ENCODE data around the gene RYR2.
A peak's percentile ranks its signal among the peaks of the same experiment; 100 is the strongest.

RYR2 gene

GRCh38 chr1:237655778-237656177 lies 613.8 kb downstream of the RYR2 start:
- no peak overlapping the region for H3K27ac ChIP-seq
- TF ChIP-seq, protein P1, sequence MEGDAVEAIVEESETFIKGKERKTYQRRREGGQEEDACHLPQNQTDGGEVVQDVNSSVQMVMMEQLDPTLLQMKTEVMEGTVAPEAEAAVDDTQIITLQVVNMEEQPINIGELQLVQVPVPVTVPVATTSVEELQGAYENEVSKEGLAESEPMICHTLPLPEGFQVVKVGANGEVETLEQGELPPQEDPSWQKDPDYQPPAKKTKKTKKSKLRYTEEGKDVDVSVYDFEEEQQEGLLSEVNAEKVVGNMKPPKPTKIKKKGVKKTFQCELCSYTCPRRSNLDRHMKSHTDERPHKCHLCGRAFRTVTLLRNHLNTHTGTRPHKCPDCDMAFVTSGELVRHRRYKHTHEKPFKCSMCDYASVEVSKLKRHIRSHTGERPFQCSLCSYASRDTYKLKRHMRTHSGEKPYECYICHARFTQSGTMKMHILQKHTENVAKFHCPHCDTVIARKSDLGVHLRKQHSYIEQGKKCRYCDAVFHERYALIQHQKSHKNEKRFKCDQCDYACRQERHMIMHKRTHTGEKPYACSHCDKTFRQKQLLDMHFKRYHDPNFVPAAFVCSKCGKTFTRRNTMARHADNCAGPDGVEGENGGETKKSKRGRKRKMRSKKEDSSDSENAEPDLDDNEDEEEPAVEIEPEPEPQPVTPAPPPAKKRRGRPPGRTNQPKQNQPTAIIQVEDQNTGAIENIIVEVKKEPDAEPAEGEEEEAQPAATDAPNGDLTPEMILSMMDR (conservative IDR thresholded peaks at IDR 0.05): no peak
- no peak for TF ChIP-seq ZFX (IDR thresholded peaks at IDR 0.05)

GRCh38 chr1:237664348-237664747 lies 622.4 kb downstream of the RYR2 start:
- TF ChIP-seq, protein P1 (conservative IDR thresholded peaks at IDR 0.05): no peak
- no peak for TF ChIP-seq ZFX (IDR thresholded peaks at IDR 0.05)
- no peak overlapping the region for H3K27ac ChIP-seq

DNA sequence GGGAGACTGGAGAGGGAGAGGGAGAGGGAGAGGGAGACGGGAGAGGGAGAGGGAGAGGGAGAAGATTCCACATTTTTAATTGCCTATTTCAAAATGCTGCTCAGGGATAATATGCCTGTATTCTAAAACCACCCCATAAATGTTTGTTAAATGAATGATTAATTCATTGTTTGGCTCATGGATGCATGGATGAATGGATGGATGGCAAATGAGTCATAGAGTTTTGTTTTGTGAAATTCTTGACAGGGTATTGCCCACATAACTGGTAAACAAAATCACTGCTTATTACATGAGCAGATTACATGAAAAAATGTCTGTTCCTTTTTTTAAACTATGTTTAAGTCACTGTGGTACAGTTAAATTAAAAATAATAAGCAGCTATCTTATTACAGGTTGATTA lies 628.3 kb downstream of the RYR2 start:
- no peak for TF ChIP-seq ZFX (IDR thresholded peaks at IDR 0.05)
- TF ChIP-seq, protein P1 (conservative IDR thresholded peaks at IDR 0.05): no peak
- no peak overlapping the region for H3K27ac ChIP-seq

GRCh38 chr1:237671262-237671661 lies 629.3 kb downstream of the RYR2 start:
- H3K27ac ChIP-seq: no peak overlapping the region
- no peak for TF ChIP-seq ZFX (IDR thresholded peaks at IDR 0.05)
- TF ChIP-seq, protein P1 (conservative IDR thresholded peaks at IDR 0.05): no peak

DNA sequence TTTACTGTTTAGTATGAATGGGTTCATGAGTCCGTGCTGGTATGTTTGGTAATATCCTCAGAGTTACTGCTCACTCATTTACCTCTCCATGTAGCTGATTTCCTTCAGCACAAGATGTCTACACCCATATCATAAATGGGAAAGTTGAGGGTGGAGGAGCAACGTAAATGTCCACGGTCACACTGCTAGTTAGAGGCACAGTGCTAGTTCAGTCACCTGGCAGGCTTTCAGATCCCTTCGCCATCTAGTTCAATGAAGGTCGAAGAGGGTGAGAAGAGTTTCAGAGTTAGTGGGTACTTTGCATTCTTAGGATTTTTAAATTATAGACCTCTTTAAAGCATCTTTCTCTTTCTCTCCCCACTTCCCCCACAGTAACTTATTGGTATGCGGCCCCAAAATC lies 630.0 kb downstream of the RYR2 start:
- TF ChIP-seq, protein P1 (conservative IDR thresholded peaks at IDR 0.05): no peak
- TF ChIP-seq ZFX (IDR thresholded peaks at IDR 0.05): no peak

GRCh38 chr1:237672748-237673147 lies 630.8 kb downstream of the RYR2 start:
- TF ChIP-seq, protein P1 (conservative IDR thresholded peaks at IDR 0.05): peak; percentile 85
- no peak for TF ChIP-seq ZFX (IDR thresholded peaks at IDR 0.05)
- no peak overlapping the region for H3K27ac ChIP-seq

More for the DNA sequence above, 630.0 kb downstream of the RYR2 start:
- H3K27ac ChIP-seq: no peak overlapping the region

DNA sequence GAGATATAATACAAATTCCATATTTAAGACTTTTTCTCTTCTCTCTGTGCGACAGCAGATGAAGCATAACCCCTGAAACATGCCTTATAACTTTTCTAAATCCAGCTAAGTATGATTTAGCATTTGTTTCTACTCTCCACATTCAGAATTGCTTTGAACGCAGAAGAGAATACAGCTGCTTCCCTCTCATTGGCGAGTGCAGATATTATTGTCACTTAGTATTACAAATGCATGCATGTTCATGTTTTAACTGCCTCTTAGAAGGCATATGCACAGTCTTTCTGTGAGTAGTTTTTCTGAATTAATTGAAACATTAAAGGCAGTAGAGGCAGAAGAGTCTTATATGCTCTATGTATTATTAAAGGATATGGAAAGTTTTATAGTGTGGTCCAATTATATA lies 631.6 kb downstream of the RYR2 start:
- TF ChIP-seq, protein P1 (conservative IDR thresholded peaks at IDR 0.05): no peak
- no peak for TF ChIP-seq ZFX (IDR thresholded peaks at IDR 0.05)
- no peak overlapping the region for H3K27ac ChIP-seq
